NB4 (cell line): ENCODE measurements around the gene HP.

Source experiments
- CTCF ChIP-seq: IDR thresholded peaks from one replicate; pipeline ENCODE4 v1.5.1; 2012; ENCODE audit warnings: low read depth, low read length
- MYC ChIP-seq: IDR thresholded peaks from 2 replicates; pipeline ENCODE4 v1.6.1; 2011; ENCODE audit warnings: low read depth, low read length
- POLR2A ChIP-seq: IDR thresholded peaks from 2 replicates; pipeline ENCODE4 v1.6.1; 2011; ENCODE audit warnings: mild to moderate bottlenecking; ENCODE audit not compliant: insufficient read length; ENCODE audit errors: extremely low read depth
- TF ChIP-seq, protein P1 (sequence below): IDR thresholded peaks from 2 replicates; pipeline ENCODE4 v1.6.1; 2011; ENCODE audit warnings: low read depth, low read length

DNA sequence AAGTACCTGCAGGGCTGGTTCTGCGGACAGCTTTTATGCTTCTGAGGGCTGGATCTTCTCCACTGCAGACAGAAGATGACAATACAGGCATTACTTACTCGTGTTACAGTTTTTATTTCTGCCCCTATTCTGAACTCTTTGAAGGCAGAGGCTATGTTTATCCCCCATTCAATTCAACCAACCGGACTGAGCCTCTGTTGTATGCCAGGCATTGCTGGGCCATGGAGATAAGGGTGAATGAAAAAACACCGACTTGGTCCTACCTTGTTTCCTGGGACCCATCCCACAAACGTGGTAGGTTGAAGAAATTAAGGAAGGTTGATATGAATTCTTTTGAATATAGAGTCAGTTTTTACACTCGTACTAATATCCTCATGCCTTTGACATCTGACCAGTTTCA lies 10.0 kb upstream of the HP start:
- TF ChIP-seq POLR2A, result no peak
- TF ChIP-seq CTCF, result no peak
- TF ChIP-seq, protein P1, sequence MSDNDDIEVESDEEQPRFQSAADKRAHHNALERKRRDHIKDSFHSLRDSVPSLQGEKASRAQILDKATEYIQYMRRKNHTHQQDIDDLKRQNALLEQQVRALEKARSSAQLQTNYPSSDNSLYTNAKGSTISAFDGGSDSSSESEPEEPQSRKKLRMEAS, result no peak
- TF ChIP-seq MYC, result no peak
